ENCODE results near the gene CCNT1.

The CCNT1 gene

GRCh38 chr12:48744251-48745008, 27.9 kb upstream of the CCNT1 start:
- Histone ChIP-seq H3K36me3 (replicated peaks; ENCODE audit: insufficient read depth, low read length) (no peaks in the 10 kb centered on the region), H3K9ac (ENCODE audit: low read length) (peak overlapping the region; percentile 44; the same call in 1 of the 2 replicates), H3F3A (ENCODE audit: insufficient read depth, low read length) (peaks cover 14% of the 10 kb centered on the region), H3K4me2 (ENCODE audit: low read depth, low read length) (peak overlapping the region; percentile 54), H3K9me2 (replicated peaks; ENCODE audit: insufficient read depth, low read length) (no peaks in the 10 kb centered on the region), H3K27me3 (replicated peaks; ENCODE audit: insufficient read depth, low read length) (no peaks in the 10 kb centered on the region), H4K20me1 (ENCODE audit: insufficient read depth, low read length) (no peaks in the 10 kb centered on the region), H2AFZ (ENCODE audit: low read length) (peak overlapping the region; percentile 51), H3K27ac (ENCODE audit: low read length) (peak overlapping the region; percentile 83; the same call in 1 of the 2 replicates), H3K4me3 (ENCODE audit: low read length) (peak overlapping the region; percentile 33), H3K4me1 (ENCODE audit: low read length) (peaks cover 10% of the 10 kb centered on the region), H3K79me2 (ENCODE audit: low read length) (no peaks in the 10 kb centered on the region), H3K9me3 (replicated peaks; ENCODE audit: insufficient read depth, low read length) (no peaks in the 10 kb centered on the region)
- peak; percentile 87 for DNase-seq
- TF ChIP-seq EZH2phosphoT487 (IDR thresholded peaks at IDR 0.05; ENCODE audit: low read length): no peak
- TF ChIP-seq CTCF (IDR thresholded peaks at IDR 0.05; ENCODE audit: low read length): no peak
- TF ChIP-seq EZH2 (optimal IDR thresholded peaks at IDR 0.05; ENCODE audit: low read depth, low read length): no peak

DNA sequence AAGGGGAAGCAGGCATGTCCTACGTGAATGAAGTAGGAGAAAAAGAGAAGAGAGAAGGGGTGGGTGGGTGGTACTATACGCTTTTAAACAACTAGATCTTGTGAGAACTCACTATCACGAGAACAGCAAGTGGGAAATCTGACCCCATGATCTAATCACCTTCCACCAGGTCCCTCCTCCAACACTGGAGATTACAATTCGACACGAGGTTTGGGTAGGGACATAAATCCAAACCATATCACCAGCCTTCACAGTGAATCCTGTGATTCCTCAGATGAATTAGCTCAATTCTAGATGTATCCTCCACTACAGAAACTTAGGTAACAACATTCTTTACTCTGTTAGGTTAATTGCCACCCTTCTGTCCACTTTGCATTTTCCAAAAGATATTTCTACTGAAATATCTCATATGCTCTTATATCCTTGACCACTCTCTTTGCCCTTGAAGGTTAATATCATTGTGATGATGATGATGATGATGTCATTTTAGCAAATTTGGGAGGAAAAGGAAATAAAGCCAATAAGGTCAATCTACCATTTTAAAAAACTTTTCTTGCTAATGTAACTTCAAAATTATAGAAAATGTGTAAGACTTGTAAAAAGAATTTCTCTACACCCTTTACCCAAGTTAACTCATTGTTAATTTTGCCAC, 23.2 kb upstream of the CCNT1 start:
- TF ChIP-seq EZH2 (optimal IDR thresholded peaks at IDR 0.05; ENCODE audit: low read depth, low read length) (no peak), EZH2phosphoT487 (IDR thresholded peaks at IDR 0.05; ENCODE audit: low read length) (no peak), CTCF (IDR thresholded peaks at IDR 0.05; ENCODE audit: low read length) (no peak)
- H3K4me3 ChIP-seq (ENCODE audit: low read length): no peak overlapping the region

GRCh38 chr12:48736456-48736855, 19.9 kb upstream of the CCNT1 start:
- H3K27ac ChIP-seq (ENCODE audit: low read length): no peak overlapping the region
- H3K9ac ChIP-seq (ENCODE audit: low read length): no peak overlapping the region
- no peaks in the 10 kb centered on the region for H3K9me3 ChIP-seq (replicated peaks; ENCODE audit: insufficient read depth, low read length)
- no peaks in the 10 kb centered on the region for H3K9me2 ChIP-seq (replicated peaks; ENCODE audit: insufficient read depth, low read length)
- H3F3A ChIP-seq (ENCODE audit: insufficient read depth, low read length): no peaks in the 10 kb centered on the region
- no peaks in the 10 kb centered on the region for H3K4me1 ChIP-seq (ENCODE audit: low read length)
- H2AFZ ChIP-seq (ENCODE audit: low read length): no peak overlapping the region
- no peak for DNase-seq
- no peaks in the 10 kb centered on the region for H3K79me2 ChIP-seq (ENCODE audit: low read length)
- no peak overlapping the region for H3K4me3 ChIP-seq (ENCODE audit: low read length)
- TF ChIP-seq EZH2phosphoT487 (IDR thresholded peaks at IDR 0.05; ENCODE audit: low read length) (no peak), EZH2 (optimal IDR thresholded peaks at IDR 0.05; ENCODE audit: low read depth, low read length) (no peak), CTCF (IDR thresholded peaks at IDR 0.05; ENCODE audit: low read length) (no peak)
- H3K27me3 ChIP-seq (replicated peaks; ENCODE audit: insufficient read depth, low read length): no peaks in the 10 kb centered on the region
- no peaks in the 10 kb centered on the region for H3K36me3 ChIP-seq (replicated peaks; ENCODE audit: insufficient read depth, low read length)
- no peak overlapping the region for H3K4me2 ChIP-seq (ENCODE audit: low read depth, low read length)
- no peaks in the 10 kb centered on the region for H4K20me1 ChIP-seq (ENCODE audit: insufficient read depth, low read length)

More for the DNA sequence above, 23.2 kb upstream of the CCNT1 start:
- H3K4me2 ChIP-seq (ENCODE audit: low read depth, low read length): no peak overlapping the region
- DNase-seq: no peak
- H3K9me2 ChIP-seq (replicated peaks; ENCODE audit: insufficient read depth, low read length): no peaks in the 10 kb centered on the region
- no peaks in the 10 kb centered on the region for H3K27me3 ChIP-seq (replicated peaks; ENCODE audit: insufficient read depth, low read length)
- H3F3A ChIP-seq (ENCODE audit: insufficient read depth, low read length): peaks cover 6% of the 10 kb centered on the region
- H2AFZ ChIP-seq (ENCODE audit: low read length): no peak overlapping the region
- H3K79me2 ChIP-seq (ENCODE audit: low read length): no peaks in the 10 kb centered on the region
- no peaks in the 10 kb centered on the region for H3K9me3 ChIP-seq (replicated peaks; ENCODE audit: insufficient read depth, low read length)
- no peaks in the 10 kb centered on the region for H4K20me1 ChIP-seq (ENCODE audit: insufficient read depth, low read length)
- H3K4me1 ChIP-seq (ENCODE audit: low read length): peaks cover under 1% of the 10 kb centered on the region; the same call in 1 of the 2 replicates
- no peak overlapping the region for H3K27ac ChIP-seq (ENCODE audit: low read length)
- no peaks in the 10 kb centered on the region for H3K36me3 ChIP-seq (replicated peaks; ENCODE audit: insufficient read depth, low read length)
- no peak overlapping the region for H3K9ac ChIP-seq (ENCODE audit: low read length)

All from MM.1S (cell line).